SK-N-MC (cell line): Measurements from ENCODE around the gene TBC1D20.

Source experiments
- EZH2 ChIP-seq: fragments of 200-600 bp; sonication (generic); IDR thresholded peaks from one replicate; pipeline ENCODE4 v1.6.1; 2017; ENCODE audit warnings: antibody characterized with exemption
- POLR2AphosphoS5 ChIP-seq: IDR thresholded peaks from 2 replicates; pipeline ENCODE4 v1.6.1; 2012; ENCODE audit warnings: mild to moderate bottlenecking, low read depth, low read length, borderline replicate concordance

DNA sequence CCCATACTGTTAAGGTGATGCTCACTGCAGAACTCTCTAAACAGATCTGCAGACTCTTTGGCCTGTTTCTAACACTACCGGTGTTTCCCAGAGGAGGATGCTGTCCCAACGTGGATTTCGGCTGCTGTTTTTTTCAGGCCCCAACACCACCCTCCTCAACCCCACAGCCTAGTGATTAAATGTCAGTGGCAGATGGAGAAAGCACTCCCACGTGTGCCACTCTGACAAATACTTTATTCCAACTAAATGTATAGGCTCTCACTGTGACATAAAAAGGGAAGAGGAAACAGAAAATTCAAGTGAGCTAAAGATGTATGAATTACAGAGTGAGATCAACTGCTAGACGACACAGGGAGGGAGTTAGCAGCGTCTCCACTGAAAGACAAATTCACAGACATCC is 3.6 kb downstream of the TBC1D20 start:
- TF ChIP-seq EZH2 (no peak), POLR2AphosphoS5 (no peak)
